Astrocyte of the hippocampus (primary cell): ENCODE measurements around the gene VLDLR.
A peak's percentile ranks its signal among the peaks of the same experiment; 100 is the strongest.

Experiments
- DNase-seq: peaks from one replicate; pipeline ENCODE4 v3.0.0; 2011; ENCODE audit warnings: low read depth, low spot score

Gene VLDLR

DNA sequence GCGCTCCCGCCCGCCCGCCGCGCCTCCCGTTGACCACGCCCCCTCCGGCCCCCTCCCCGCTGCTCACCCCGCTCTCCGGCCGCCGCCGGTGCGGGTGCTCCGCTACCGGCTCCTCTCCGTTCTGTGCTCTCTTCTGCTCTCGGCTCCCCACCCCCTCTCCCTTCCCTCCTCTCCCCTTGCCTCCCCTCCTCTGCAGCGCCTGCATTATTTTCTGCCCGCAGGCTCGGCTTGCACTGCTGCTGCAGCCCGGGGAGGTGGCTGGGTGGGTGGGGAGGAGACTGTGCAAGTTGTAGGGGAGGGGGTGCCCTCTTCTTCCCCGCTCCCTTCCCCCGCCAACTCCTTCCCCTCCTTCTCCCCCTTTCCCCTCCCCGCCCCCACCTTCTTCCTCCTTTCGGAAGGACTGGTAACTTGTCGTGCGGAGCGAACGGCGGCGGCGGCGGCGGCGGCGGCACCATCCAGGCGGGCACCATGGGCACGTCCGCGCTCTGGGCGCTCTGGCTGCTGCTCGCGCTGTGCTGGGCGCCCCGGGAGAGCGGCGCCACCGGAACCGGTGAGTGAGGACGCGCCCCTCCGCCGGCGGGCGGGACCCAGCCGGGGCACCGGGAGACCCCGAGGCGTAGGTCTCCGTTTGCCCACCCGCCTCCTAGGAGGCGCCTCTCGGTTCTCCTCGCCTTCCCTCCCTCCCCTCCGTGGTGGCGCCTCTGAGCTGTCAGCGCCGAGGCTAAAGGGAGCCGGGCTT lies at the start of gene VLDLR:
VLDLR (plus strand) TSS at position 66 of the 739 bp plus-strand sequence; CDS start at position 469, 403 bp downstream.
- peak; percentile 75 for DNase-seq

- no peak for DNase-seq
Measured at GRCh38 chr9:2574203-2574602, 47.4 kb upstream of the VLDLR start.

DNA sequence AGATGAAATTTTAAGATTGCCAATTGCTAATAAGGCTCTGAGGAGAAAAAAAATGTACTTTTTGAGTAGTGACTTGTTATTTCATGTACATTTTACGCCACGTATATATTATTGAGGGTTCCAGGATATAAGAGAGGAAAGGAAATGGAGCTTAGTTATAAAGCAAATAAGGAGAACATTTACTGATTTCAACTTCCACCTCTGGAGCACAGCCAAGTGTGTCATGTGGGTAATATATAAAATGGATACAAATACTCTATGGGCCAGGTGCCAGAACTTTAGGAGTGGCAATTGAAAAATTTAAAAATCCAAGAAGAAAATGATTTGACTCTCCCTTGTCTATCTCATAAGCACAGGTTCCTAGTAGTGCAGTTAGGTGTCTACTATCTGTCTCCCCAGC lies 45.0 kb upstream of the VLDLR start:
- DNase-seq = no peak

DNA sequence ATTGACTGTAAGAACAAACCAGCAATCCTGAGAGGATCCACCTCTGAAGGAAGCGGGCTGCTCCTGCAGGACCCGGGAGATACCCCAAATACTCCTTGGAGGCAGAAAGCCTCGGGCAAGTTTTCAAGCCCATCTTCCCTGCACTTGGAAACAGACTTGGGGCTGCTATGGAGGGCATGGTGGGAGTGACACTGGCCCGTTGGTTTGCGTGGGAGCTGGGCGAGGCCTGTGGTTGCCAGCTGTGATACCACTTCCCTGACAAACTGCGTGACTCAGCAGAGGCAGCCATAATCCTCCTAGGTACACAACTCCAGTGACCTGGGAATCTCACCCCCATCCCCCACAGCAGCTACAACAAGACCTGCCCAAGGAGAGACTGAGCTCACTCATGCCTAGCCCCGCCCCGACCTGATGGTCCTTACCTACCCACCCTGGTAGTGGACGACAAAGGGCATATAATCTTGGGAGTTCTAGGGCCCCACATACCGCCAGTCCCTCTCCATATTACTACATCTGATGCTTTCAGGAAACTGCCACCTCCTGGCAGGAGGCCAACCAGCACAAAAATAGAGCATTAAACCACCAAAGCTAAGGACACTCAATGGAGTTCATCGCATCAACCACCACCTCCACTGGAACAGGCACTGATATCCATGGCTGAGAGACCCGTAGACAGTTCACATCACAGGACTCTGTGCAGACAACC lies 38.1 kb upstream of the VLDLR start:
- DNase-seq = no peak

- no peak for DNase-seq
Measured at GRCh38 chr9:2591967-2592366, 29.6 kb upstream of the VLDLR start.

DNA sequence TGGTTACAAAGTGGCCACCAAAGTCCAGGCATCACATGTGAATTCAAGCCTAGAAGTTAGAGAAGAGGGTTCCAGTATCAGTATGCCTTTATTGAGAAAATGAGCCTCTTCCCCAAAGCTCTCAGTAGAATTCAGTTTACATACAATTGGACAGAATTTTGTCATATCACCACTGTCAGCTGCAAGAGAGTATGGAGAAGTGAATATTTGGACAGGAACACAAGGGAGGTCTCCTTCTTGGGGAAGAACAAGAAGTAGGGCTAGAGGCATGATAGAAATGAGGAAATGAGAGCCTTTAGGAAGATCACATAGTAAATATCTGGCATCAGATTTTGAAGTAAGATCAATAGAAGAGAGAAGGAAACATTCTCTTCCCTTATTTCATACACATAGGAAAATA lies 27.8 kb upstream of the VLDLR start:
- no peak for DNase-seq

- no peak for DNase-seq
Measured at GRCh38 chr9:2595973-2596372, 25.6 kb upstream of the VLDLR start.

- DNase-seq = no peak
Measured at GRCh38 chr9:2597483-2597882, 24.1 kb upstream of the VLDLR start.

- DNase-seq = peak; percentile 36
Measured at GRCh38 chr9:2599896-2600295, 21.7 kb upstream of the VLDLR start.

GRCh38 chr9:2600307-2600706 lies 21.3 kb upstream of the VLDLR start:
- DNase-seq = no peak

- DNase-seq = no peak
Measured at GRCh38 chr9:2601785-2602378, 19.7 kb upstream of the VLDLR start.

GRCh38 chr9:2602704-2603116 lies 18.9 kb upstream of the VLDLR start:
- DNase-seq = no peak

DNA sequence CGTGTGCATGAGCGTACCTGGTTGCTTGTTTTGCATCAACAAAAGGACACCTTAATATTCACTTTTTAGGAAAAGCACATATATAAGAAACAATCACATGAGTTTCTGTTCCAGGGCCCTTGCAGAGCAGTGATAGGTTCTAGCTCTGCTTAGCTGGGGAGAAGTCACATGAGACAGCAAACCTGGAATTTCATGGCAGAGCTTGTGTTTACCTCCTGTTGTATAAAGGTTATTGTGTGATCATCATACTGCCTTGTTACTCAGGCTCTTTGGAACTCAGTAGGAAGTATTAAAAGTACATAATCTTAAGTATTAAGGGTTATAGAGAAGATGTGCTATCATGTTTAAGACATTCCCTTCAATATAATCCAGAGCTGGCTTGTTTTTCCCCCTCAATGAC lies 18.0 kb upstream of the VLDLR start:
- DNase-seq = no peak

DNA sequence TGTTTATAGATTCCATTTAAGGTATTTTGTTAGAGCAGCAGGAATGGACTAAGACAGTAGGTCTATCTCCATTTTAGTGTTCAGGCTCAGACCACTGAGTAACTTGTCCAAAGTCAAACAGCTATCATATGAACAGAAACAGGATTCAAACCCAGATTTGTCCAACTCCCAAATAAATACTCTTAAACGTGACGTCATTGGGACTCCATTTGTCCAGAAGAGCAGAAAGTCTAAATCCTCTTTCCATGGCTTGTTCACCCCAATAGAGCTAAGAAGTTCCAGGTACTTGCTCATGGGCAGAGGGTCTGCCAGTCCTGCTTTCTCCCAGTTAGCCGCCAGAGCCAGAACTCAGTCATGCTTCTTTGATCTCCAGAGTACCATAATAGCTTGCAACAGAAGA lies 16.3 kb upstream of the VLDLR start:
- DNase-seq = no peak

DNA sequence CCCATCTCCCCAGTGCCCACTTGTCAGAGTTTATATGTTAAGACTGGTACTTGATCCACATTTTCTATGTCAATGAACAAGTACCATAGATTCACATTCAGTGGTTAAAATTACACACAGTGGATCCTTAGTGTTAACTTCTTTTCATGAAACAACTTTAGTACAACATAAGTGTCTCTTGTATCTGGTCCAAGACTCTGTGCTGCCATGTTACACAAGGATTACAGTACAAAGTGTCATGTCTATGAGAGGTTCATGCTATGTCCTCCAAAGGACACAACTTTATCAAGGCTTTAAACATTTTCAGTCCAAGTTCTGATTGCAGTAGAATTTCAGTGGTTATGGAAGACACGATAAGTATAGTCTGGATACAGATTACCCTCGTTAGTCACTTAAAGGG lies 13.3 kb upstream of the VLDLR start:
- no peak for DNase-seq

DNA sequence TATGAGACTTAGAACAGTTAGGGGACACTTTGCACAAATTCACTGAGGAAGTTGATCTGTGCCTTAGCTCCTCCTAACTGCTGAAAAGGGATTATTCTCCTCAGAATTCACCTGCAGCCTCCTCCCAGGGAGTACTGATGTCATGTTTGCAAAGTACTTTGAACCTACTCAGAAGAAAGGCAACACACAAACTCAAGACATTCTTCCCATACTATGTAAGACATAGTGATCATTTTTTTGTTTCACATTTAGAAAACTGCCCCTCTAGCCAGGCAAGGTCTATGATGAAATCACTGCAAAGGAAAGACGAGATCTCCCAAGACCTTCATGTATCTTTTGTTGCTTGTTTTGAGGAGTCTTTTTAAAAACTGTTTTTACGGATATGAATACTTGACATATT lies 10.6 kb upstream of the VLDLR start:
- DNase-seq = no peak

DNA sequence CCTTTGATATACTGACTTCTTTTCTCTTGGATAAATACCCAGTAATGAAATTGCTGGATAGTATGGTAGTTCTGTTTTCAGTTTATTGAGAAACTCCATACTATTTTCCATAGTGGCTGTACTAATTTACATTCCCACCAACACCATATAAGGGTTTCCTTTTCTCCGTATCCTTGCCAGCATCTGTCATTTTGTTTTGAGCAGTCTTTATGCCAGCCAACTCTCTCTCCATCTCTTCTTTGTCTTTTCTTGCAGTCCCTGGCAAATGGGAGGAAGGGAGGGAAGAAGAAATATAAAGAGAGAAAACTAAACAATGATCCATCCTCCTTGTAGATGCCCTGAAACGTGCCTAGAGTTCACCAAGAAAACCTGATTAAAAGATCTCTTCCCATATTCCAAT lies 9.6 kb upstream of the VLDLR start:
- DNase-seq = no peak

DNA sequence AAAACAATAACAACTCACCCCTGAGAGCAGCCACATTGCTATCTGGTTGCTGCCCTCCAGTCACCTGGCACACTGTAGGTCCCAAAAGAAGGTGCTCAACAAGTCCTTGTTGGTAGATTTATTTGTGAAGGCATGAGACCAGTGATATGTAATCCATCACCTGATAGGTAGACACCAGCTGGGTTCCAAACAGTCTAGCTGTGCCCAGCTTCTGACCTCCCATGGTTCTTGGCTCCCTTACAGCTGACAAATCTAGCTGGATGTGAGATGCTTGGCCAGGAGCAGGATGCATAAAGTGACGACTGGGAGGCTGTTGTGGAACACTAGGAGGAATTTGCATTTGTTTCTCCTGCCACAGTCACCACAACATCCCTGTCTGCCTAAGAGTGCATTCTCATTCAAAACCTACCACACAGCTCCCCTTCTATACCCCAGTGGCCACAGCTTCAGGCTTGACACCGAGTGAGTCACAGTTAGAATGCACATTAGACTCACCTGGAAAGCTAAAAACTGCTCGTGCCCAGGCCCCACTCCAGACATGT lies 7.8 kb upstream of the VLDLR start:
- DNase-seq = peak; percentile 86

DNA sequence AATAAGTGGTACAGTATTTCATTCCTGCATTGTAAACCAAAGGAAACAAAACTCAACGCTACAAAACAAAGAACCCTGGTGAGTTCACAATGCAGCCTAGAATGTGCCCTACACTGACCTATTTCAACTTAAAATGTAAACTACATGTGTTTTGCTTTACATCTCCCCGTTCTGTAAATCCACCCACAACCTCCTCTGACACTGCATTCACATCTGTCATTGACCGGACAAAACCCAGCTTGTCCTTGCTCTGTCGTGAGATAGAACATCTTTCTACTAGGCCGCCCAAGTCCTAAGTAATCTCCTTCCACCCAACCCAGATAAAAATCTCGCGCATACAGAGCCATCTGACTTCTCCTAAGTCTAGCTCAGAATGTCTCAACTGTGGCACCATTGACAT lies 6.1 kb upstream of the VLDLR start:
- DNase-seq = no peak

GRCh38 chr9:2616692-2617377 lies 4.8 kb upstream of the VLDLR start:
- no peak for DNase-seq

DNA sequence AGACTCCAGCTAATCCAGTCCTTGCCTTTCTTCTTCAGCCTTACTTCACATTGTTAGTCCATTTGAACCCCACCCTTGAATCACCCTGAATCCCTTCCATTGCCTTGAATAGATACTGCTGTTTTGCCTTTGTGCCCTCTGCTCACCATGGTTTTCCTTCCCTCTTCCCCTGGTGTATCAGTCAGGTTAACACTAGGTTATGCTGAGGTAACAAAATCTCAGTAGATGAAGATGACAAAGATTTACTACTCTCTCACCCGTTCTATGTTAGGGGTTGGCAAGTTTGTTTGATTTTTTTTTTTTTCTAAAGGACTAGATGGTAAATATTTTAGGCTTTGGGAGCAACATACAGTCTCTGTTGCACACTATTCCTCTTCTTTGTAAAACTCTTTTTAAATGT lies 3.3 kb upstream of the VLDLR start:
- no peak for DNase-seq
